ENCODE measurements around the gene LAMC2. TPM values are rescaled to one million over a fixed set of nuclear protein-coding genes. Genes with fewer than 3 reads are reported as not detected.
A peak's percentile ranks its signal among the peaks of the same experiment; 100 is the strongest.

Gene LAMC2
- total and polyA plus RNA-seq, 2 of the 8 experiments (the other 6 are each of a cell fraction or from before 2014, with no cell fraction given): 4.6 to 12.9 TPM

- no peaks in the 10 kb centered on the region for H3K79me1 ChIP-seq (ENCODE audit: low read depth, low read length)
- no peak overlapping the region for H2AK5ac ChIP-seq (ENCODE audit: low read depth, low read length)
- no peak overlapping the region for H2BK20ac ChIP-seq (ENCODE audit: low read length)
- no peak overlapping the region for H2BK15ac ChIP-seq (ENCODE audit: low read length)
- H4K8ac ChIP-seq (ENCODE audit: extremely low read depth, insufficient read depth, low read length): no peak overlapping the region
- no peak overlapping the region for H4K5ac ChIP-seq (ENCODE audit: insufficient read length, low read depth, low read length)
- 81% methylated on average over 3 of the region's 3 CpGs; no CpG with 5 or more reads in 1 of the 2 experiments for WGBS, 2 experiments (ENCODE audit: extremely low coverage in 1 of 2, insufficient coverage in 1 of 2, insufficient read length in 1 of 2, insufficient replicate concordance in 2 of 2, low coverage in 1 of 2, low lambda C conversion rate in 2 of 2, missing lambda C conversion rate in 1 of 2)
- peaks cover 0 to 5% (median 2%) of the 10 kb centered on the region in 4 experiments; a peak in 5 of 7 replicates for H3K4me1 ChIP-seq (replicated peaks in 1 of 4; ENCODE audit: control insufficient read depth in 3 of 4, insufficient read depth in 4 of 4, low read length in 3 of 4)
- no peak for DNase-seq (ENCODE audit: low read depth in 1 of 2, low spot score in 2 of 2)
- no peak overlapping the region for H3K9ac ChIP-seq (replicated peaks in 1 of 4; ENCODE audit: extremely low read depth in 1 of 4, low read depth in 3 of 4, low read length in 3 of 4)
- H3K4me3 ChIP-seq (ENCODE audit: extremely low read depth in 1 of 4, insufficient read depth in 2 of 4, low read depth in 3 of 4, low read length in 4 of 4): no peak overlapping the region
- 0 out of 2 replicates have a peak overlapping the region, but pooled peaks have one; percentile 34 for H2AFZ ChIP-seq (ENCODE audit: low read length)
- no peaks in the 10 kb centered on the region for H3K79me2 ChIP-seq (ENCODE audit: control insufficient read depth in 1 of 2, insufficient read depth in 2 of 2, low read length in 2 of 2)
- no peak overlapping the region for H2BK5ac ChIP-seq (ENCODE audit: low read depth, low read length)
- no peak for FAIRE-seq
- no peak overlapping the region for H2BK120ac ChIP-seq (replicated peaks; ENCODE audit: low read depth, low read length)
- H2BK12ac ChIP-seq (ENCODE audit: low read depth, low read length): no peak overlapping the region
- H3K27ac ChIP-seq (ENCODE audit: low read depth, low read length): no peak overlapping the region
- no peak overlapping the region for H3K14ac ChIP-seq (ENCODE audit: insufficient read length)
- H3K56ac ChIP-seq (replicated peaks; ENCODE audit: insufficient read length, low read depth, low read length): no peak overlapping the region
- H3K18ac ChIP-seq (ENCODE audit: extremely low read depth, low read length): no peak overlapping the region
- CTCF ChIA-PET (ENCODE audit: partially characterized antibody): interaction anchor here (1.0 to 1.2 kb wide), 2 partner anchors 10 to 200 kb away, joined by 3 to 5 read pairs; no protein-coding TSS in a partner anchor
- no peaks in the 10 kb centered on the region for H3K23me2 ChIP-seq (ENCODE audit: low read depth, low read length)
- H3K27me3 ChIP-seq (replicated peaks in 1 of 4; ENCODE audit: control insufficient read depth in 3 of 4, extremely low read depth in 1 of 4, insufficient read depth in 3 of 4, low read length in 3 of 4): no peaks in the 10 kb centered on the region
- no peak overlapping the region for H3K4ac ChIP-seq (replicated peaks; ENCODE audit: insufficient read length, low read depth, low read length)
- no peak overlapping the region for H3K4me2 ChIP-seq (ENCODE audit: insufficient read depth in 1 of 2, low read depth in 2 of 2, low read length in 2 of 2)
- H3K23ac ChIP-seq (ENCODE audit: insufficient read length): no peak overlapping the region
- H4K20me1 ChIP-seq (replicated peaks in 1 of 2; ENCODE audit: control insufficient read depth in 1 of 2, insufficient read depth in 2 of 2, low read length in 2 of 2): no peaks in the 10 kb centered on the region
- no peaks in the 10 kb centered on the region for H3K36me3 ChIP-seq (ENCODE audit: control insufficient read depth in 2 of 4, insufficient read depth in 4 of 4, low read length in 3 of 4)
- no peak overlapping the region for H4K91ac ChIP-seq (replicated peaks; ENCODE audit: insufficient read length, low read length)
- no peaks in the 10 kb centered on the region for H3K9me3 ChIP-seq (ENCODE audit: insufficient read depth in 2 of 2, low read depth in 1 of 2, low read length in 1 of 2)
- POLR2A ChIA-PET (ENCODE audit: partially characterized antibody): interaction anchor here (1.5 kb wide), 1 partner anchor 9 kb away, joined by 4 read pairs; no protein-coding TSS in a partner anchor
- TF ChIP-seq CREB1 (IDR thresholded peaks at IDR 0.05) (no peak), SUZ12 (IDR thresholded peaks at IDR 0.05; ENCODE audit: low read length) (no peak), SP2 (IDR thresholded peaks at IDR 0.05; ENCODE audit: low read length) (no peak), POU5F1 (IDR thresholded peaks at IDR 0.05; ENCODE audit: low read depth, low read length) (no peak), SRF (IDR thresholded peaks at IDR 0.05; ENCODE audit: low read depth, low read length) (no peak), KDM1A (IDR thresholded peaks at IDR 0.05; ENCODE audit: borderline replicate concordance, low read length) (no peak), BCL11A (IDR thresholded peaks at IDR 0.05; ENCODE audit: low read depth in 2 of 2, low read length in 2 of 2) (no peak), BACH1 (IDR thresholded peaks at IDR 0.05; ENCODE audit: low read length) (no peak), CHD1 (IDR thresholded peaks at IDR 0.05; ENCODE audit: low read depth, low read length) (no peak), RAD21 (IDR thresholded peaks at IDR 0.05 in 1 of 2, conservative IDR thresholded peaks at IDR 0.05 in 1 of 2; ENCODE audit: low read depth in 2 of 2, low read length in 2 of 2) (no peak)
These were observed 17.8 kb upstream of the LAMC2 start for GRCh38 chr1:183168308-183168707.
